GM04503 (cell line): ENCODE measurements around the gene MAPRE2.
A peak's percentile ranks its signal among the peaks of the same experiment; 100 is the strongest.

Experiments
- DNase-seq: peaks from one replicate; pipeline ENCODE4 v3.0.0-alpha.2; 2012; ENCODE audit warnings: low read depth

Gene MAPRE2

GRCh38 chr18:35062408-35062807 is 21.2 kb downstream of the MAPRE2 start:
- DNase-seq: no peak

DNA sequence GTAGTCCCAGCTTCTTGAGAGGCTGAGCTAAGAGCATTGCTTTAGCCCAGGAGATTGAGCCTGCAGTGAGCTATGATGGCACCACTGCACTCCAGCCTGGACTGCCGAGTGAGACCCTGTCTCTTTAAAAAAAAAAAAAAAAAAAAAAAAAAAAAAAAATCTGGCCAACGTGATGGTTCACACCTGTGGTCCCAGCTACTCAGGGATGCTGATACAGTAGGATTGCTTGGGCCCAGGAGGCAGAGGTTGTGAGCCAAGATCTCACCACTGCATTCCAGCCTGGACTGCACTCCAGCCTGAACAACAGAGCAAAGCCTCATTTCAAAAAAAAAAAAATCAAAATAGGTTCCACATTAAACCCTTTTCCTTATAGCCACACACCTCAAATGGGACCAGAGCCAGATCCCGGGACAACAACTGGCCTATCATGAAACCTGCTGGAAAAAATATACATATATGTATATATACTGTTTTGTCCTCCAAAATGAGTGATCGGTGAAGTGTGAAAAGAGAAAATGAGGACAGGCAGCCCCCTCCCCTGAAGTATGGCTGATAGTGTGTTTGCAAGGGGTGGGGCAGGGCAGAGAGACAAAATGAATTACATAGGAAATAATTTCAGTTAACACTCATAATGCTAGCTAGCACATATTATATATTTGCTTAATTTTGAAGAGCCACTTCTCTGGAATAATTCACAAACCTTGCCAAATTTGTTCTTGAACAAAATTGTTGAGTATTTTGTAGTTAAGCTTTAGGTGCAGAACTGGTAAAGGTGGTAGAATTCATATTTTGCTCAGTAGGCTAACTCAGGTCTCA is 22.9 kb downstream of the MAPRE2 start:
- DNase-seq: no peak

GRCh38 chr18:35067454-35067853 is 26.2 kb downstream of the MAPRE2 start:
- no peak for DNase-seq

- no peak for DNase-seq
Observed at GRCh38 chr18:35071819-35072247, 30.6 kb downstream of the MAPRE2 start.

DNA sequence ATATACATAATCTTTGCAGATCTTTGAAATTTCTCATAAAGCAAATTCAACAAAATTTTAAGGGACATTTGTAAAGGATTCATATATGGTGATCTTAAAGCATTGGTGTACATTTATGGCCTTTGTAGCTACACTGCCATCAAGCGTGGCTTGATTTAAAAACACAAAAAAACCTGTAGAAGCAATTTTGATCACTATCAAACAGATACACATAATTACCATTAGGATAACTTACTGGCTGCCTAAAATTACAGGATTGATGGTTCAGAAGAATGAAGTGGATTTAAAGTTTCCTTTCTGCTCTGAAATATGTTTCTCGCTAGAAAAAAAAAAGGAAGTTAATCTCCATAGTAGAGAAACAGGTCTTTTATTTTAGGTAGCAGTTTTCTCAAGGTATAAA is 31.4 kb downstream of the MAPRE2 start:
- DNase-seq: no peak

- DNase-seq: peak; percentile 49
Observed at GRCh38 chr18:35073186-35074105, 32.2 kb downstream of the MAPRE2 start.

- no peak for DNase-seq
Observed at GRCh38 chr18:35074581-35074980, 33.4 kb downstream of the MAPRE2 start.

GRCh38 chr18:35075132-35075531 is 33.9 kb downstream of the MAPRE2 start:
- DNase-seq: no peak

- peak; percentile 53 for DNase-seq
Observed at GRCh38 chr18:35076135-35076924, 35.1 kb downstream of the MAPRE2 start.

GRCh38 chr18:35077937-35078336 is 36.7 kb downstream of the MAPRE2 start:
- DNase-seq: no peak

DNA sequence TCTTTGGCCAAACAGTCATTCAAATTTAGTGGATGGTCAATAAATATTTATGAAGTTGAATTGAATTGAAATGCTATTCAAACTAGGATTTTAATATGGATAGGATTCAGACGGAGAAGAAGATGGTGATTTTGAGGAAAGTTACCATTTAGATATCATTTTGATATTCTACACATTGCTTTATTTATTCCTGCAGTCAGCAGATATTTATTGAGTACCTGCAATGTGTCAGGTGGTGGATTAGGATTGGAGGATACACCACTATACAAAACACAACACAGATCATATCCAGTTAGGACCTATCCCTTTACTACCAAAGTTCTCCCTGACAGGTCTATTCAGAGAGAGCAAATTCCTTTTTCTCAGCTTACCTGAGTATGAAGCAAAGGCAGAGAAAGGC is 38.8 kb downstream of the MAPRE2 start:
- DNase-seq: no peak

- DNase-seq: no peak
Observed at GRCh38 chr18:35083174-35083712, 42.0 kb downstream of the MAPRE2 start.

DNA sequence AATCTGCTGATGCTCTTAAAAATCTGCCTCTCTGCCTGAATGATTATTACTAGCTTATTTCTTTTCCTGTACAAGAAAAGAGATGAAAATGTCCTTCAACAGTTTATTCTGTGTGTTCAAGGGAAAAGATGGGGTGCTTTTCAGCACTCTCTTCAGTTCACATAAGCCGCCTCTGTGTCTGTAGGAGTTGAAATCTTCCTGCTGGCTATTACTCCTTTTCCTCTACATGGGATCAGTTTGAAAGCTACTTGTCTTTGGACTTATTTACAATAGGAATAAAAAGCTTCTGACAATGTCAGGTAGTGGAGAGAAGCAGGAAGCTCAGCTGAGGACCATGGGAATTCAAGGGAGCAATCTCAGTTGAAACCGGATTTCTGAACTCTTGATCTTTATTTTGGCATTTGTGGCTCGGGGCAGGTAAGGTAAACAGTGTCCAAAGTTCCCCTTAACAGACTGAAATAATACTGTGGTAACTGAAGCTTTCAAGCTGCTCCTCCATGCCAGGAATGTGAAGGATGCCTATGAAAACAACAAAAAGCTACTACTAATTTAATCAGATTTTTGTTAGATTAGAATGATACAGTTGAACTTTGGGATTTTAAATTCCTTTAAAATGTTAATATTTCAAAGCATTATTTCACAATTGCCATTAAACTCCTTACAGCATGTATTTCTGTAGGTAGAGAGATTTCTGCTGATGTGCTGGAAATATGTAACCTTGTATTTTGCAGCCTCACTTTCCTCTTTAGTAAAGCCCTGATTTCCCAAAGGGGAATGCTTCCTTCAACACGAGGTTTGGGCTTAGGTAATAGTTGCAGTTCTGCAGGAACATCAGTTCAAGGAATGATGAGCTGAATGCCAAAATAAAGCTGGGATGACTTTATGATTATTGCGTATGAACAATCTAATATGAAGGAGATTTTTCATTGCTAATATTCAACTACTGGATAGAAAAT is 43.6 kb downstream of the MAPRE2 start:
- no peak for DNase-seq

DNA sequence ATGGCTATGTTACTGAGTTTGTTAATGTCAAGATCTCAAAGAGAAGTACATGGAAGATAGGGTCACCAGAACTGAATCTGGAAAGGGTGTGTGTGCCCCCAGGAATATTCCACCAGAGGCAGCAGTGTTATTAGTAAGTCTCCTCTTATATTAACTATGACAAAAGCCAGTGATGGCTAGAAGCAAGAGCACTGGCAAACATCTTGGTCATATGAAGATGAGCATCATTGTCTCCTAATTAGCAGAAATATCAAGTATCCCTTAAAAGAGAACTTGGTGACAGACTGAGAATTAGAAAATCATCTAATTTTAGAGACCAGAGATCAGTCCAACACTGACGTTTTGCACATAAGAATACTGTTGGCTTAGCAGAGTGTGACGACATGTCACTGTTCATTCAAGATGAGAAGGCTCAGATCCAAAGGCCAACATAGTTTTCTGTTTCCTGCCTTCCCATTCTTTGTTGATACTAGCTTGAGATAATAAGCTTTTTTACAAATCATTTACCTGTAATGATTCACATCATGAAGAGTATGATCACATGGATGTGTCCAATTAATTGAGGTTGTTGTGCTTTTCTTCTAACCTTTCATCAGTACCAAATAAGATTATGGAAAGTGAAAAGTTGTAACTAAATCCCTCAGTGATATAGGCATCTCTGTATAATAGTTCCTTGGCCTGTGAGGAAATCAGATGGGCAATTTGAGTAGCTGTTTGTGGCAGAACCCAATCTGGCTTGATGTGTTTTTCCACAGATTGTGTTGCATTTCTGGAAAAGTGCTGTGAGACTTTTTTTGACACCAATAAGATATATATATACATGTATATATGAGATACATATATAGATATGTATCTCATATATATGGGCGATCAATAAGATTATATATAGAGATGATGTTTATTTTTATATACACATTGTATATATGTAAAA is 44.5 kb downstream of the MAPRE2 start:
- DNase-seq: no peak

DNA sequence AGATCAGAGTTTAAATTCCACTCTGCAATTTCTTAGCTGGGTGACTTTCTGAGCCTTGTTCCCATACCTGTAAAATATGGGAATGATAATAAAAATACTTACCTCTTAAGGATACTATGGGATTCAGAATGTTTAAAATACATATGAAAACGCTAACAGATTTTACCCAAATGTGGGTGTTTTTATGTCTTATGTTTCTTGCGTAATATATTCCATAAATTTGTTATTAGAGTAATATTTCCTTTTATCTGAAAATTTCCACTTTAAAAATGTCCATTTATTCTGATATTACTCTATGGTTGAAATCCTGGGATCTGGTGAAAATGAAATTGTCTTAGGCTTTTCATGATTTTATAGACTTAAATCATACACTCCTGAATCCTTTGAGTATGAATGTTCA is 45.5 kb downstream of the MAPRE2 start:
- no peak for DNase-seq

- DNase-seq: no peak
Observed at GRCh38 chr18:35087726-35088125, 46.5 kb downstream of the MAPRE2 start.

- no peak for DNase-seq
Observed at GRCh38 chr18:35088921-35089320, 47.7 kb downstream of the MAPRE2 start.

- no peak for DNase-seq
Observed at GRCh38 chr18:35089382-35089781, 48.2 kb downstream of the MAPRE2 start.

DNA sequence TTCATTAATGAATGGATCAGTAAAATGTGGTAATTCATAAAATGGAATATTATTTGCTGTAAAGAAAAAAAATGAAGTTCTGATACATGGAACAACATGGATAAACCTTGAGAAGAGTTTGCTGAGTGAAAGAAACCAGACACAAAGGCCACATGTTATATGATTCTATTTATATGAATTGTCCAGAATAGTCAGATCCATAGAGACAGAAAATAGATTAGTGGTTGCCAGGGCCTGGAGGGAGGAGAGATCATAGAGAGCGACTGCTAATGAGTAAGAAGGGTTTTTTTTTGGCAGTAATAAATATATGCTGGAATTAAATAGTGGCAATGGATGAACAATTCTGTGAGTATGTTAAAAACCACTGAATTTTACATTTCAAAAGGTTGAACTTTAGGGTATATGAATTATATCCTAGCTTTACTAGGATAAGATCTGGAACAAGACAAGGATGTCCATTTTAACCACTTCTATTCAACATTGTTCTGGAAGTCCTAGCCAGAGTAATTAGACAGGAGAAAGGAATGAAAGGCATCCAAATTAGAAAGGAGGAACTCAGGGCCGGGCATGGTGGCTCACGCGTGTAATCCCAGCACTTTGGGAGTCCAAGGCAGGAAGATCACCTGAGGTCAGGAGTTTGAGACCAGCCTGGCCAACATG is 48.8 kb downstream of the MAPRE2 start:
- no peak for DNase-seq
